HEK293T (cell line): ENCODE measurements around the gene SYT5.

Source experiments
- FOXA1 ChIP-seq: fragments of 450-650 bp; IDR thresholded peaks from 2 replicates; pipeline ENCODE4 v1.6.1; 2016; ENCODE audit warnings: mild to moderate bottlenecking
- FOXM1 ChIP-seq: fragments of 450-650 bp; IDR thresholded peaks from 2 replicates; pipeline ENCODE4 v1.6.1; 2017; ENCODE audit warnings: mild to moderate bottlenecking, borderline replicate concordance
- HDGF ChIP-seq: fragments of 450-650 bp; IDR thresholded peaks from 2 replicates; pipeline ENCODE4 v1.6.1; 2017; ENCODE audit warnings: antibody characterized with exemption, borderline replicate concordance
- L3MBTL2 ChIP-seq: fragments of 450-650 bp; conservative IDR thresholded peaks from 2 replicates; pipeline ENCODE4 v1.6.1; 2016; ENCODE audit warnings: mild to moderate bottlenecking
- NFRKB ChIP-seq: fragments of 450-650 bp; IDR thresholded peaks from 2 replicates; pipeline ENCODE4 v1.6.1; 2016; ENCODE audit warnings: mild to moderate bottlenecking, moderate library complexity
- SUZ12 ChIP-seq: fragments of 450-650 bp; IDR thresholded peaks from 2 replicates; pipeline ENCODE4 v1.6.1; 2016; ENCODE audit warnings: mild to moderate bottlenecking
- TARDBP ChIP-seq: fragments of 450-650 bp; IDR thresholded peaks from 2 replicates; pipeline ENCODE4 v1.6.1; 2016
- ZNF384 ChIP-seq: fragments of 450-650 bp; IDR thresholded peaks from 2 replicates; pipeline ENCODE4 v1.6.1; 2016
- TF ChIP-seq, protein P1 (sequence below): fragments of 450-650 bp; IDR thresholded peaks from 2 replicates; pipeline ENCODE4 v1.6.1; 2016

DNA sequence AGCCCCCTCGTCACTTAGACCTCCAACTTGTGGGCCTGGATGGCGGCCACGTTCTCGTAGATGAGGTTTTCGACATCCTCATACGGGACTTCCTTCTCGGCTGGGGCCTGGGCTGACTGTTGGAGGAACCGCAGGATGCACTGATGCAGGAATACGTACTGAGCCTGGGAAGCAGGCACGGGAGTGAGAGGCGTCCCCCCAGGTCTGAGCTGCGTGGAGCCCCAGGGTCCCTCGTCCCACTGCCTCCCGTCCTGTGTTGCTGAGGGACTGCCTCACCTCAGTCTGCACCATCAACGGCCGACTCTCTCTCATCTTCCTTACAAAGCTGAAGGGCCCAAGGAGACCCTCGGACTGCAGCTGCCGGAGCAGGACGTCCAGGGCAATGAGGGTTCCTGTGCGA, 1.7 kb upstream of the SYT5 start:
- TF ChIP-seq SUZ12 (no peak), FOXA1 (no peak), ZNF384 (no peak), L3MBTL2 (no peak), HDGF (no peak), TARDBP (no peak), FOXM1 (no peak), NFRKB (no peak)
- TF ChIP-seq, protein P1, sequence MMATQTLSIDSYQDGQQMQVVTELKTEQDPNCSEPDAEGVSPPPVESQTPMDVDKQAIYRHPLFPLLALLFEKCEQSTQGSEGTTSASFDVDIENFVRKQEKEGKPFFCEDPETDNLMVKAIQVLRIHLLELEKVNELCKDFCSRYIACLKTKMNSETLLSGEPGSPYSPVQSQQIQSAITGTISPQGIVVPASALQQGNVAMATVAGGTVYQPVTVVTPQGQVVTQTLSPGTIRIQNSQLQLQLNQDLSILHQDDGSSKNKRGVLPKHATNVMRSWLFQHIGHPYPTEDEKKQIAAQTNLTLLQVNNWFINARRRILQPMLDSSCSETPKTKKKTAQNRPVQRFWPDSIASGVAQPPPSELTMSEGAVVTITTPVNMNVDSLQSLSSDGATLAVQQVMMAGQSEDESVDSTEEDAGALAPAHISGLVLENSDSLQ, result no peak
